Measurements from ENCODE around the gene EIF2AK3. TPM values are rescaled to one million over a fixed set of nuclear protein-coding genes. Genes with fewer than 3 reads are reported as not detected.
A peak's percentile ranks its signal among the peaks of the same experiment; 100 is the strongest.

Gene EIF2AK3
- total RNA-seq, 5 donors from 2014 or later (not counting 1 experiment from before 2014, with no cell fraction given): 20.3 to 33.8 (median 25.6) TPM

- Mint-ChIP-seq H3K9me3 (no peaks in the 10 kb centered on the region), H3K27ac (no peak overlapping the region), H3K36me3 (no peaks in the 10 kb centered on the region), H3K27me3 (peaks cover 0 to 3% of the 10 kb centered on the region in 2 donors), H3K4me1 (peaks cover 0 to 13% (median 6%) of the 10 kb centered on the region in 3 donors), H3K4me3 (no peak overlapping the region)
- ChIA-PET CTCF (interaction anchor here in 1 of 2 donors (0.6 kb wide), 1 partner anchor 62 kb away, joined by 3 read pairs; no protein-coding TSS in a partner anchor), POLR2A (interaction anchor here in 1 of 2 donors (0.7 kb wide), 1 partner anchor 26 kb away, joined by 14 read pairs; no protein-coding TSS in a partner anchor)
- no peak for DNase-seq
- no peak overlapping the region for H3K4me3 ChIP-seq (ENCODE audit: control insufficient read depth in 1 of 2, extremely low read depth in 1 of 2, low read length in 1 of 2)
- H3K27me3 ChIP-seq (replicated peaks in 1 of 2; ENCODE audit: control insufficient read depth in 2 of 2, extremely low read depth in 1 of 2, insufficient read depth in 2 of 2, low read length in 1 of 2): no peaks in the 10 kb centered on the region
- no peaks in the 10 kb centered on the region for H3K36me3 ChIP-seq (ENCODE audit: control insufficient read depth in 2 of 2, extremely low read depth in 1 of 2, insufficient read depth in 1 of 2, low read length in 1 of 2)
- H3K4me1 ChIP-seq (ENCODE audit: control insufficient read depth in 1 of 2, extremely low read depth in 1 of 2, insufficient read depth in 2 of 2, low read length in 2 of 2): peaks cover 5 to 8% of the 10 kb centered on the region in 2 experiments
- H3K27ac ChIP-seq (ENCODE audit: low read length): no peak overlapping the region
- H3K9me3 ChIP-seq: no peaks in the 10 kb centered on the region
- 83% methylated on average over 1 of the region's 3 CpGs for WGBS (ENCODE audit: insufficient coverage)
- no peak for ATAC-seq (replicated peaks in 1 of 4)
These were observed 5.3 kb upstream of the EIF2AK3 start for GRCh38 chr2:88632569-88632968.

- peak overlapping the region; percentile 93 for H3K27ac ChIP-seq (ENCODE audit: low read length)
- ChIA-PET CTCF (interaction anchor here in 1 of 2 donors (1.1 to 1.3 kb wide), 3 partner anchors 35 to 63 kb away, joined by 3 to 5 read pairs (median 3); no protein-coding TSS in a partner anchor), POLR2A (interaction anchor here in 1 of 2 donors (1.0 kb wide), 1 partner anchor 10 kb away, joined by 4 read pairs; no protein-coding TSS in a partner anchor)
- H3K27ac Mint-ChIP-seq: peak overlapping the region; percentile 40 to 79
- H3K4me3 ChIP-seq (ENCODE audit: control insufficient read depth in 1 of 2, extremely low read depth in 1 of 2, low read length in 1 of 2): peak overlapping the region; percentile 61 to 98
- no peaks in the 10 kb centered on the region for H3K9me3 ChIP-seq
- H3K36me3 ChIP-seq (ENCODE audit: control insufficient read depth in 2 of 2, extremely low read depth in 1 of 2, insufficient read depth in 1 of 2, low read length in 1 of 2): no peaks in the 10 kb centered on the region
- H3K36me3 Mint-ChIP-seq: no peaks in the 10 kb centered on the region
- H3K27me3 Mint-ChIP-seq: no peaks in the 10 kb centered on the region
- peaks cover 17 to 21% of the 10 kb centered on the region in 2 experiments for H3K4me1 ChIP-seq (ENCODE audit: control insufficient read depth in 1 of 2, extremely low read depth in 1 of 2, insufficient read depth in 2 of 2, low read length in 2 of 2)
- peak in 1 of 35 experiments; percentile 6 for DNase-seq
- no peaks in the 10 kb centered on the region for H3K9me3 Mint-ChIP-seq
- no peak for ATAC-seq (replicated peaks in 1 of 4)
- H3K27me3 ChIP-seq (replicated peaks in 1 of 2; ENCODE audit: control insufficient read depth in 2 of 2, extremely low read depth in 1 of 2, insufficient read depth in 2 of 2, low read length in 1 of 2): no peaks in the 10 kb centered on the region
- H3K4me1 Mint-ChIP-seq: peaks cover 0 to 15% (median 13%) of the 10 kb centered on the region in 3 donors
- no peak overlapping the region for H3K4me3 Mint-ChIP-seq
- no CpG with 5 or more reads among the region's 8 CpGs for WGBS (ENCODE audit: insufficient coverage)
These were observed 1.3 kb upstream of the EIF2AK3 start for GRCh38 chr2:88628571-88628939.

- CTCF ChIA-PET: interaction anchor here in 1 of 2 donors (1.1 to 1.3 kb wide), 4 partner anchors 34 to 67 kb away, joined by 3 to 6 read pairs (median 4); no protein-coding TSS in a partner anchor
- 0% methylated on average over 18 of the region's 21 CpGs for WGBS (ENCODE audit: insufficient coverage)
These were observed 749 bp upstream of the EIF2AK3 start for GRCh38 chr2:88627856-88628570.

GRCh38 chr2:88626171-88627054 lies 851 bp downstream of the EIF2AK3 start:
- ChIA-PET CTCF (no interaction called here), POLR2A (interaction anchor here in 1 of 2 donors (0.6 kb wide), 1 partner anchor 18 kb away, joined by 4 read pairs; no protein-coding TSS in a partner anchor)
- Histone ChIP-seq H3K27me3 (replicated peaks in 1 of 2; ENCODE audit: control insufficient read depth in 2 of 2, extremely low read depth in 1 of 2, insufficient read depth in 2 of 2, low read length in 1 of 2) (no peaks in the 10 kb centered on the region), H3K9me3 (no peaks in the 10 kb centered on the region), H3K4me1 (ENCODE audit: control insufficient read depth in 1 of 2, extremely low read depth in 1 of 2, insufficient read depth in 2 of 2, low read length in 2 of 2) (peaks cover 17 to 21% of the 10 kb centered on the region in 2 experiments), H3K27ac (ENCODE audit: low read length) (peak overlapping the region; percentile 40), H3K4me3 (ENCODE audit: control insufficient read depth in 1 of 2, extremely low read depth in 1 of 2, low read length in 1 of 2) (peak overlapping the region; percentile 72 to 98), H3K36me3 (ENCODE audit: control insufficient read depth in 2 of 2, extremely low read depth in 1 of 2, insufficient read depth in 1 of 2, low read length in 1 of 2) (no peaks in the 10 kb centered on the region)
- Mint-ChIP-seq H3K9me3 (no peaks in the 10 kb centered on the region), H3K27me3 (no peaks in the 10 kb centered on the region), H3K4me1 (peaks cover 9 to 17% (median 14%) of the 10 kb centered on the region in 3 donors), H3K27ac (peak overlapping the region; percentile 84 to 93), H3K36me3 (no peaks in the 10 kb centered on the region), H3K4me3 (peak overlapping the region in 2 of 3 donors; percentile 93)
- 4% methylated on average over 46 of the region's 54 CpGs for WGBS (ENCODE audit: insufficient coverage)
- peak; percentile 0 to 30 (median 26) for ATAC-seq (replicated peaks in 1 of 4)
- DNase-seq: peak; percentile 15 to 66 (median 52)

More at GRCh38 chr2:88627856-88628570, 749 bp upstream of the EIF2AK3 start:
- Mint-ChIP-seq H3K4me1 (peaks cover 0 to 15% (median 13%) of the 10 kb centered on the region in 3 donors), H3K27ac (no peak overlapping the region), H3K9me3 (no peaks in the 10 kb centered on the region), H3K36me3 (no peaks in the 10 kb centered on the region), H3K27me3 (no peaks in the 10 kb centered on the region), H3K4me3 (no peak overlapping the region)
- Histone ChIP-seq H3K36me3 (ENCODE audit: control insufficient read depth in 2 of 2, extremely low read depth in 1 of 2, insufficient read depth in 1 of 2, low read length in 1 of 2) (no peaks in the 10 kb centered on the region), H3K27me3 (replicated peaks in 1 of 2; ENCODE audit: control insufficient read depth in 2 of 2, extremely low read depth in 1 of 2, insufficient read depth in 2 of 2, low read length in 1 of 2) (no peaks in the 10 kb centered on the region), H3K4me3 (ENCODE audit: control insufficient read depth in 1 of 2, extremely low read depth in 1 of 2, low read length in 1 of 2) (peak overlapping the region; percentile 61 to 98), H3K4me1 (ENCODE audit: control insufficient read depth in 1 of 2, extremely low read depth in 1 of 2, insufficient read depth in 2 of 2, low read length in 2 of 2) (peaks cover 17 to 21% of the 10 kb centered on the region in 2 experiments), H3K27ac (ENCODE audit: low read length) (peak overlapping the region; percentile 93), H3K9me3 (no peaks in the 10 kb centered on the region)
- DNase-seq (peak in 34 of 35 experiments; percentile 52 to 88 (median 73)), ATAC-seq (replicated peaks in 1 of 4) (peak; percentile 5 to 46 (median 8))
- POLR2A ChIA-PET: interaction anchor here in 1 of 2 donors (0.6 to 1.0 kb wide), 3 partner anchors 8 to 28 kb away, joined by 3 to 5 read pairs (median 4); no protein-coding TSS in a partner anchor

GRCh38 chr2:88624477-88624876 lies 2.8 kb downstream of the EIF2AK3 start:
- Histone ChIP-seq H3K27ac (ENCODE audit: low read length) (no peak overlapping the region), H3K27me3 (replicated peaks in 1 of 2; ENCODE audit: control insufficient read depth in 2 of 2, extremely low read depth in 1 of 2, insufficient read depth in 2 of 2, low read length in 1 of 2) (no peaks in the 10 kb centered on the region), H3K4me3 (ENCODE audit: control insufficient read depth in 1 of 2, extremely low read depth in 1 of 2, low read length in 1 of 2) (no peak overlapping the region), H3K36me3 (ENCODE audit: control insufficient read depth in 2 of 2, extremely low read depth in 1 of 2, insufficient read depth in 1 of 2, low read length in 1 of 2) (no peaks in the 10 kb centered on the region), H3K9me3 (no peaks in the 10 kb centered on the region), H3K4me1 (ENCODE audit: control insufficient read depth in 1 of 2, extremely low read depth in 1 of 2, insufficient read depth in 2 of 2, low read length in 2 of 2) (peaks cover 17 to 21% of the 10 kb centered on the region in 2 experiments)
- H3K9me3 Mint-ChIP-seq: no peaks in the 10 kb centered on the region
- no peak overlapping the region for H3K27ac Mint-ChIP-seq
- DNase-seq (no peak), ATAC-seq (replicated peaks in 1 of 4) (no peak)
- H3K4me1 Mint-ChIP-seq: peaks cover 23 to 29% (median 24%) of the 10 kb centered on the region in 3 donors
- H3K36me3 Mint-ChIP-seq: peaks cover 3% of the 10 kb centered on the region
- no peaks in the 10 kb centered on the region for H3K27me3 Mint-ChIP-seq
- H3K4me3 Mint-ChIP-seq: no peak overlapping the region
- ChIA-PET POLR2A (no interaction called here), CTCF (no interaction called here)
- 94% methylated on average over 4 of the region's 4 CpGs for whole genome bisulfite sequencing (ENCODE audit: insufficient coverage)

Data from T-cell (primary cell).